GM13977 (cell line): Measurements from ENCODE around the gene ME3.
"Not testable (repeated sequence)": the region's sequence is repeated elsewhere in the genome, so short reads cannot be mapped to it uniquely, and the experiment has no call there.

Experiments used
- DNase-seq: peaks from one replicate; pipeline ENCODE4 v3.0.0; 2012; ENCODE audit warnings: low spot score
- in situ Hi-C: fragments of 300-500 bp; cut with MboI; formaldehyde crosslinking; loops from one replicate; pipeline ENCODE4 v1.12.0; 2022; ENCODE audit warnings: low sequenced_read_pairs, low pct_unique_long_range_greater_than_20kb, mixed read lengths, inconsistent platforms; ENCODE audit not compliant: unreplicated experiment
- TF ChIP-seq, protein P1 (sequence below): IDR thresholded peaks from 2 replicates; pipeline ENCODE4 v1.5.1; 2012; ENCODE audit warnings: mild to moderate bottlenecking, control low read depth; ENCODE audit not compliant: insufficient read depth; ENCODE audit errors: extremely low read depth, missing control alignments

Gene ME3

DNA sequence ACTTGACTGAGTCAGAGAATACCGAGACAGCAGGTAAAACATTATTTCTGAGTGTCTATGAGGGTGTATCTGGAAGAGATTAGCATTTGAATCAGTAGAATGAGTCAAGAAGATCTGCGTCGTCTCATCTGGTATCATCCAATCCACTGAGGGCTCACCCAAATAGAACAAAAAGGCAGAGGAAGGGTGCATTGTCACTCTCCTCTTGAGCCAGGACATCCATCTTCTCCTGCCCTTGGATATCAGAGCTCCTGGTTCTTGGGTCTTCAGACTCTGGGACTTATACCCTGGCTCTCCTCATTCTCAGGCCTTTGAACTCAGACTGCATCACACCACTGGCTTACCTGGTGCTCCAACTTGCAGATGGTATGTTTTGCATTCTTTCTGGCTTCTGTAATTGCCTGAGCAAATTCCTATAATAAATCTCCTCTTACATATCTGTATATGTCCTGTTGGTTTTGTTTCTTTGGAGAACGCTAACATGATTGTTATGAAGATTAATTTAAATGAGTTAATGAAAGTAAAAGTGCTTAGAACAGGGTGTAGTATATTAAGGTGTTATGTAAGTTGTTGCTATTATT is 49.3 kb downstream of the ME3 start:
- in situ Hi-C loops, result loop anchor here (25.0 kb wide), 1 partner anchor 711 kb away; no protein-coding TSS in a partner anchor
- TF ChIP-seq, protein P1, sequence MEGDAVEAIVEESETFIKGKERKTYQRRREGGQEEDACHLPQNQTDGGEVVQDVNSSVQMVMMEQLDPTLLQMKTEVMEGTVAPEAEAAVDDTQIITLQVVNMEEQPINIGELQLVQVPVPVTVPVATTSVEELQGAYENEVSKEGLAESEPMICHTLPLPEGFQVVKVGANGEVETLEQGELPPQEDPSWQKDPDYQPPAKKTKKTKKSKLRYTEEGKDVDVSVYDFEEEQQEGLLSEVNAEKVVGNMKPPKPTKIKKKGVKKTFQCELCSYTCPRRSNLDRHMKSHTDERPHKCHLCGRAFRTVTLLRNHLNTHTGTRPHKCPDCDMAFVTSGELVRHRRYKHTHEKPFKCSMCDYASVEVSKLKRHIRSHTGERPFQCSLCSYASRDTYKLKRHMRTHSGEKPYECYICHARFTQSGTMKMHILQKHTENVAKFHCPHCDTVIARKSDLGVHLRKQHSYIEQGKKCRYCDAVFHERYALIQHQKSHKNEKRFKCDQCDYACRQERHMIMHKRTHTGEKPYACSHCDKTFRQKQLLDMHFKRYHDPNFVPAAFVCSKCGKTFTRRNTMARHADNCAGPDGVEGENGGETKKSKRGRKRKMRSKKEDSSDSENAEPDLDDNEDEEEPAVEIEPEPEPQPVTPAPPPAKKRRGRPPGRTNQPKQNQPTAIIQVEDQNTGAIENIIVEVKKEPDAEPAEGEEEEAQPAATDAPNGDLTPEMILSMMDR, result no peak
- no peak for DNase-seq

DNA sequence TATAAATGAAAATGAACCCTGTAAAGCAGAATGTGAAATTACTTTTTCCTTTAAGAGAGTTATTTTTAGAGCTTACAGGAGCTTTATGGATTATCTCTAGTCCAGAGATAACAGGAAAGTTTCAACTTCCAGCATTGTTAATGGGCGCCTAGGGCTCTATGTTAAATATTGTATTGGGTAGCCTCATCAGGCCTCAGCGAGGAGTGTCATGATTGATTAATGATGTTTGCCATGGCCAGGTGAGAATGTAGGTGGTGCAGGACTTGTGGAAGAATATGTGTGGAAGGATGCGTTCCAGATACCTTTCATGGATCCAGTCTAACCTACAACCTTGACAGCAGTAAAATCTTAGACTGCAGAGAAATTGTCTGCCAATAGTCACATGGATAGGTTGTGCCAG is 50.6 kb downstream of the ME3 start:
- in situ Hi-C loops, result loop anchor here (25.0 kb wide), 1 partner anchor 710 kb away; no protein-coding TSS in a partner anchor
- no peak for DNase-seq
- TF ChIP-seq, protein P1, result no peak

DNA sequence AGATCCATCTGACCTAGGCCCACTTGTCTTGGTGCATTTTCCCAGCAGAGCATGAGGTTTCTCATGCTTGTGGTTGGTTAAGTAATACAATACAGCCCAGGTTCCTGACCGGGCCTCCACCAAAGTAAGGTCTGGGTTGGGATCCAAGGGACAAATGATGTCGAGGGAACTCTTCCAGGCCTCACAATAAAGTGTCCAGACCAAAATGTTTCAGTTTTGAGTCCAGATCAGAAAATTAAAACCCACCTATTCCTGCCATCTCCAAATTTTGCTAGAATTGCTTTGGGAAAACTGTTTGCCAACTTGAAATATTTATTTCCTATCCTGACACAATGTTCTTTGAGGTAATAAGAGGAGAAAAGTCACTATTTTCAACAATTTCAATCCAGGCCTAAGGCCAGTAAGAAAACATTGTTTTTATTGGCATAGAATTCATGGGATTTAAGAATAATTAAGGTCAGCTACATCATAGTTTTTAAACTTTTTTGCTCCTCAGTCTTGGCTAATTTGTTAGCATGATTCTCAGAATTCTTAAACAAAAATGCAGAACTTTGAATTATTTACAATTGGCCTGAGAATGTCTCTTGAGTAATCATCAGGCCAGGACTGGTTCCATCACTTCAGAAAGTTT is 51.4 kb downstream of the ME3 start:
- in situ Hi-C loops, result loop anchor here (25.0 kb wide), 1 partner anchor 709 kb away; no protein-coding TSS in a partner anchor
- TF ChIP-seq, protein P1, result no peak
- DNase-seq, result no peak

DNA sequence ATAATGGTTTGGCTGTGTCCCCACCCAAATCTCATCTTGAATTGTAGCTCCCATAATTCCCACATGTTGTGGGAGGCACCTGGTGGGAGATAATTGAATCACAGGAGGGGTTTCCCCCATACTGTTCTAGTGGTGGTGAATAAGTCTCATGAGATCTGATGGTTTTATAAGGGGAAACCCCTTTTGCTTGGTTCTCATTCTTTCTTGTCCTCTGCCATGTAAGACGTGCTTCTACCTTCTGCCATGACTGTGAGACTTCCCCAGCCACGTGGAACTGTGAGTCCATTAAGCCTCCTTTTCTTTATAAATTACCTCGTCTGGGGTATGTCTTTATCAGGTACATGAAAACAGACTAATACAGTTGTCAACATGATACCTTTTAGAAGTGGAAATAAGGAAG is 53.0 kb downstream of the ME3 start:
- in situ Hi-C loops, result loop anchor here (25.0 kb wide), 1 partner anchor 707 kb away; no protein-coding TSS in a partner anchor

DNA sequence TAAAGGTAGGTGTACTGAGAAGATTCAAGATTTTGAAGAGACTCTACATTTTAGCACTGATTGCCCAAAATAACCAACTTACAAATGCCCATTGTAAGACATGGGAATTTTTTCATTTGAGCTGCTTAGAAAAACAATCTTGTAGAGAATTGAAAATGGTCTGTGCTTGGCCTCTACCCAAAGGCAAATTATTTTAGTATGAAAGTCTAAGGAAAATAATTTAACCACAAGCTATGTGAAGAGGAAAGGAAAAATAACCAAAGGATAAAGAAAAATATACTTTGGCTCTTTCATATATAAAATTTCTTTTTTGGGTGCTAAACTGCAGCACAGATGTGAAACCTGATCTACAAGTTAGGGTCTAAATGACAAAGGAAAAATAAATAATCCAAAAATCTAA is 54.9 kb downstream of the ME3 start:
- in situ Hi-C loops, result loop anchor here (25.0 kb wide), 1 partner anchor 705 kb away; no protein-coding TSS in a partner anchor

More for the DNA sequence above, 53.0 kb downstream of the ME3 start:
- DNase-seq, result not testable (repeated sequence)

DNA sequence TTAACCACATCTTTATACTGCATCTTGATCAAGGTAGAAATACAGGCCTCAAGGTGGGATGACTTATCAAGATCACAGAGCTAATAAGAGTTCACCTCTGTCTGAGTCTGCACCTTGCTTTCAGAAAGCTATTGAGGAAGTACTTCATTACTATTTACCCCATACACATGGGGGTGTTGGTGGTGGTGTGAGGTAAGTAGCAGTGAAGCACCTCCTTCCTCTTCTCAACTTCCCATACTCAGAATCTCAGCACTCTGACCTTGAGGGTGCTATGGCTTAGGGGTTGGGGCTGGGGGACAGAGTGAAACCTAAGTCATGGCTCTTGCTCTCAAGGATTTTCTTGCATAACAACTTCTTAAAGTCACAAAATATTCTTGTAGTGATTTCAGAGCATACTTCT is 56.9 kb downstream of the ME3 start:
- in situ Hi-C loops, result loop anchor here (25.0 kb wide), 1 partner anchor 703 kb away; no protein-coding TSS in a partner anchor
- TF ChIP-seq, protein P1, result no peak
- no peak for DNase-seq

More for the DNA sequence above, 54.9 kb downstream of the ME3 start:
- TF ChIP-seq, protein P1, result no peak
- DNase-seq, result no peak
